Subcutaneous abdominal adipose tissue (tissue), 5 donors: ENCODE measurements around the gene ANKRD44.

ENCODE experiments used
- H3K27ac ChIP-seq: one replicate; pipeline ENCODE4 v1.7.0; 2013; ENCODE audit warnings: low read depth, mild to moderate bottlenecking, inconsistent platforms, low read length, moderate library complexity
- H3K27me3 ChIP-seq, 5 donors: one replicate each; pipeline ENCODE4 v1.7.0; 2013; ENCODE audit warnings: low read length in 5 of 5, inconsistent platforms in 1 of 5; ENCODE audit not compliant: control insufficient read depth in 5 of 5, insufficient read depth in 4 of 5
- H3K36me3 ChIP-seq, 5 donors: one replicate each; pipeline ENCODE4 v1.7.0; 2013; ENCODE audit warnings: low read length in 5 of 5; ENCODE audit not compliant: control insufficient read depth in 5 of 5, insufficient read depth in 5 of 5
- H3K4me1 ChIP-seq, 5 donors: one replicate each; pipeline ENCODE4 v1.7.0; 2013; ENCODE audit warnings: low read length in 5 of 5, mild to moderate bottlenecking in 3 of 5, moderate library complexity in 1 of 5; ENCODE audit not compliant: control insufficient read depth in 5 of 5, insufficient read depth in 5 of 5
- H3K4me3 ChIP-seq, 5 donors: one replicate each; pipeline ENCODE4 v1.7.0; 2013; ENCODE audit warnings: low read length in 5 of 5, low read depth in 1 of 5
- H3K9ac ChIP-seq, 5 donors: one replicate each; pipeline ENCODE4 v1.7.0; 2013; ENCODE audit warnings: low read length in 5 of 5, mild to moderate bottlenecking in 4 of 5, moderate library complexity in 3 of 5
- H3K9me3 ChIP-seq, 5 donors: one replicate each; pipeline ENCODE4 v1.7.0; 2013; ENCODE audit warnings: low read length in 5 of 5; ENCODE audit not compliant: control insufficient read depth in 5 of 5
- donor health status: healthy.
- donor health status: healthy.
- donor health status: healthy.
- donor health status: healthy.
- donor health status: healthy.

The ANKRD44 gene

GRCh38 chr2:197096649-197097048 is 213.9 kb downstream of the ANKRD44 start:
- no peaks in the 10 kb centered on the region for H3K9me3 ChIP-seq
- H3K4me1 ChIP-seq: peaks cover 0 to 7% (median 2%) of the 10 kb centered on the region in 5 donors
- peaks cover 0 to 12% (median 5%) of the 10 kb centered on the region in 5 donors for H3K36me3 ChIP-seq
- no peaks in the 10 kb centered on the region for H3K27me3 ChIP-seq
- H3K27ac ChIP-seq: no peak overlapping the region
- H3K4me3 ChIP-seq: no peak overlapping the region
- H3K9ac ChIP-seq: no peak overlapping the region

- no peak overlapping the region for H3K27ac ChIP-seq
- H3K9me3 ChIP-seq: no peaks in the 10 kb centered on the region
- no peak overlapping the region for H3K9ac ChIP-seq
- H3K27me3 ChIP-seq: no peaks in the 10 kb centered on the region
- H3K4me1 ChIP-seq: peaks cover 0 to 19% (median 9%) of the 10 kb centered on the region in 5 donors
- H3K4me3 ChIP-seq: no peak overlapping the region
- peaks cover 0 to 8% (median 0%) of the 10 kb centered on the region in 5 donors for H3K36me3 ChIP-seq
Measured at GRCh38 chr2:197092431-197092830, 218.1 kb downstream of the ANKRD44 start.

- Histone ChIP-seq H3K4me3 (no peak overlapping the region), H3K4me1 (peaks cover 0 to 19% (median 12%) of the 10 kb centered on the region in 5 donors), H3K27me3 (no peaks in the 10 kb centered on the region), H3K36me3 (peaks cover 0 to 9% (median 3%) of the 10 kb centered on the region in 5 donors), H3K9ac (no peak overlapping the region), H3K9me3 (no peaks in the 10 kb centered on the region), H3K27ac (peak overlapping the region; percentile 20)
Measured at GRCh38 chr2:197090742-197091367, 219.7 kb downstream of the ANKRD44 start.

- no peak overlapping the region for H3K4me3 ChIP-seq
- H3K9ac ChIP-seq: no peak overlapping the region
- H3K27ac ChIP-seq: peak overlapping the region; percentile 13
- H3K36me3 ChIP-seq: peaks cover 0 to 8% (median 3%) of the 10 kb centered on the region in 5 donors
- no peaks in the 10 kb centered on the region for H3K9me3 ChIP-seq
- H3K4me1 ChIP-seq: peaks cover 0 to 19% (median 12%) of the 10 kb centered on the region in 5 donors
- no peaks in the 10 kb centered on the region for H3K27me3 ChIP-seq
Measured at GRCh38 chr2:197089655-197090054, 220.9 kb downstream of the ANKRD44 start.

- Histone ChIP-seq H3K9me3 (no peaks in the 10 kb centered on the region), H3K4me3 (no peak overlapping the region), H3K36me3 (peaks cover 0 to 8% (median 3%) of the 10 kb centered on the region in 5 donors), H3K4me1 (peaks cover 0 to 19% (median 12%) of the 10 kb centered on the region in 5 donors), H3K27ac (peak overlapping the region; percentile 13), H3K27me3 (no peaks in the 10 kb centered on the region), H3K9ac (no peak overlapping the region)
Measured at GRCh38 chr2:197088694-197089093, 221.9 kb downstream of the ANKRD44 start.

GRCh38 chr2:197086500-197086899 is 224.1 kb downstream of the ANKRD44 start:
- Histone ChIP-seq H3K27me3 (no peaks in the 10 kb centered on the region), H3K27ac (no peak overlapping the region), H3K36me3 (peaks cover 0 to 12% (median 3%) of the 10 kb centered on the region in 5 donors), H3K4me1 (peaks cover 0 to 19% (median 12%) of the 10 kb centered on the region in 5 donors), H3K9ac (no peak overlapping the region), H3K4me3 (no peak overlapping the region), H3K9me3 (no peaks in the 10 kb centered on the region)

- H3K4me1 ChIP-seq: peaks cover 0 to 22% (median 12%) of the 10 kb centered on the region in 5 donors
- H3K9me3 ChIP-seq: no peaks in the 10 kb centered on the region
- no peak overlapping the region for H3K27ac ChIP-seq
- H3K4me3 ChIP-seq: no peak overlapping the region
- no peak overlapping the region for H3K9ac ChIP-seq
- H3K27me3 ChIP-seq: no peaks in the 10 kb centered on the region
- peaks cover 0 to 12% (median 5%) of the 10 kb centered on the region in 5 donors for H3K36me3 ChIP-seq
Measured at GRCh38 chr2:197085665-197086064, 224.9 kb downstream of the ANKRD44 start.

- peaks cover 3 to 18% (median 12%) of the 10 kb centered on the region in 5 donors for H3K36me3 ChIP-seq
- H3K27ac ChIP-seq: no peak overlapping the region
- H3K4me1 ChIP-seq: peaks cover 0 to 32% (median 6%) of the 10 kb centered on the region in 5 donors
Measured at GRCh38 chr2:197081294-197081693, 229.3 kb downstream of the ANKRD44 start.

GRCh38 chr2:197080578-197081216 is 229.9 kb downstream of the ANKRD44 start:
- H3K9ac ChIP-seq: no peak overlapping the region
- H3K27ac ChIP-seq: no peak overlapping the region
- peaks cover 0 to 27% (median 6%) of the 10 kb centered on the region in 5 donors for H3K4me1 ChIP-seq
- H3K4me3 ChIP-seq: no peak overlapping the region
- no peaks in the 10 kb centered on the region for H3K9me3 ChIP-seq
- peaks cover 3 to 19% (median 12%) of the 10 kb centered on the region in 5 donors for H3K36me3 ChIP-seq
- no peaks in the 10 kb centered on the region for H3K27me3 ChIP-seq

More at GRCh38 chr2:197081294-197081693, 229.3 kb downstream of the ANKRD44 start:
- Histone ChIP-seq H3K4me3 (no peak overlapping the region), H3K9me3 (no peaks in the 10 kb centered on the region), H3K27me3 (no peaks in the 10 kb centered on the region), H3K9ac (no peak overlapping the region)

- H3K27me3 ChIP-seq: no peaks in the 10 kb centered on the region
- no peaks in the 10 kb centered on the region for H3K9me3 ChIP-seq
- peaks cover 3 to 19% (median 12%) of the 10 kb centered on the region in 5 donors for H3K36me3 ChIP-seq
- H3K4me1 ChIP-seq: peaks cover 0 to 27% (median 6%) of the 10 kb centered on the region in 5 donors
- H3K9ac ChIP-seq: no peak overlapping the region
- H3K4me3 ChIP-seq: no peak overlapping the region
- H3K27ac ChIP-seq: no peak overlapping the region
Measured at GRCh38 chr2:197079832-197080555, 230.6 kb downstream of the ANKRD44 start.
